HG03432 (cell line): ENCODE results near the gene IL10.
"Not testable (repeated sequence)": the region's sequence is repeated elsewhere in the genome, so short reads cannot be mapped to it uniquely, and the experiment has no call there.

ENCODE experiments used
- ATAC-seq: cut with Tn5 transposase; IDR thresholded peaks from one replicate; pipeline ENCODE4 v1.9.1; 2021; ENCODE audit warnings: mild to moderate bottlenecking, moderate library complexity; ENCODE audit not compliant: unreplicated experiment

IL10 gene

GRCh38 chr1:206768472-206769303 is 3.6 kb downstream of the IL10 start:
- ATAC-seq, result peak; percentile 5

- peak; percentile 53 for ATAC-seq
Measured at GRCh38 chr1:206766251-206766856, 5.9 kb downstream of the IL10 start.

- ATAC-seq, result not testable (repeated sequence)
Measured at GRCh38 chr1:206765771-206766170, 6.5 kb downstream of the IL10 start.

- not testable (repeated sequence) for ATAC-seq
Measured at GRCh38 chr1:206762741-206763364, 9.4 kb downstream of the IL10 start.

DNA sequence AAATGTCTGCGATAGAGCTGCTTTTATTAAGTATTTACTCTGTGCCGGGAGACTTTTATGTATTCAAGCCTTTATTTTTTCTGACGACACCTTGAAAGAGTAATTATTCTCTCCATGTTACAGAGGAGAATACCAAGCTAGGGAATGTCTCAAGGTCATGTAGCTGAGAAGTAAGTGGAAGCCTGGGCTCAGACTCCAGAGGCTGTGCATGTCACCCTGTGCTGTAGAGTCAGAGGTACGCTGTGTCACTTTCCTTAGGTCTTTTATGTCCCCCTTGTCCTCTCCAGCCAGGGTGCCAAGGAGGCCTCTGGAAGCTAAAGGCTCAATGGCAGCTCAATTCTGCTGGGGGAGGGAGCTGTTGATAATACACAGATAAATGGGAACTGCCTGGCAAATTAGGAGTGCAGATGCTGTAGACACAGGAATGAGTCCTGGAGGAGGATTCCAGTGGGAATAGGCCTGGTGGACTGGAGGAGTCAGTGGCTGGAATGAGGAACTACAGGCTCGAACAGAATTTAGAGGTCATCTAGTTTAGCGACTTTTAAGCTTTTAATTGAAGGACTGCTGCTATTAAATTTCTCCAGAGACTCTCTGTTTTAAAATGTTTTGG is 11.0 kb downstream of the IL10 start:
- ATAC-seq, result no peak

GRCh38 chr1:206760590-206760989 is 11.7 kb downstream of the IL10 start:
- no peak for ATAC-seq

- ATAC-seq, result no peak
Measured at GRCh38 chr1:206757524-206758266, 14.6 kb downstream of the IL10 start.

DNA sequence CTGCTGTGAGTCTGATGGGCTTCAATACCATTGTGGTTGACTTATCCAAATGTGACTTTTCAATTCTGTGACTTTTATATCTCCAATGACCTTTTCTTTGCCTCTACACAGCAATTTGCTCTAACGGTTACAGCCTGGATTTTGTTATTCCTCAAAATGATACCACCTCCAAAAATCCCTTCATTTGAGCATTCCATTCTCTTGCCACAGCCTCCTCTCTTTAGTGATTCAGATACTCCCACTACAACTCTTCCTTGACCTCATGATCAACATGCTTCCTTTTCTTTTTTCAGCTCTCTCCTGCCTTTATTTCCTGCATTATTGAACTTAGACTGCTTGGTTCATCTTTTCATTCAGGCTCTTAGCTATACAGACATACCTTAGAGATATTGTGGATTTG is 18.3 kb downstream of the IL10 start:
- ATAC-seq, result no peak

GRCh38 chr1:206753141-206753540 is 19.2 kb downstream of the IL10 start:
- ATAC-seq, result no peak

GRCh38 chr1:206752481-206752880 is 19.8 kb downstream of the IL10 start:
- ATAC-seq, result no peak

- ATAC-seq, result no peak
Measured at GRCh38 chr1:206751891-206752290, 20.4 kb downstream of the IL10 start.

GRCh38 chr1:206748348-206749030 is 23.8 kb downstream of the IL10 start:
- no peak for ATAC-seq

DNA sequence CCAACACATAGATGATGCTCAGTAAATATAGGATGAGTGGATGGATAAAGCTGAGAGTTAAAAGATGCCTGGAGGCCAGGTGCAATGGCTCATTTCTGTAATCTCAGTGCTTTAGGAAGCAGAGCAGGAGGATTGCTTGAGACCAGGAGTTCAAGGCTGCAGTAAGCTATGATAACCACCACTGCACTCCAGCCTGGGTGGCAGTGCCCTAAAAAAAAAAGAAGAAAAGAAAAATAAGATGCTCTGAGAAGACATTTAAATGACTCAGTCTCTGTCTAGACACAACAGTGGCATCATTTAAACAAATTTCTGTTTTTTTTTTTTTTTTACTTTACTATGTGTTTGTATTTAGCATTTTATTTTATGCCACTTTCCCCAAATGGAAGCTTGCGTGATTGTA is 27.0 kb downstream of the IL10 start:
- ATAC-seq, result no peak

- ATAC-seq, result no peak
Measured at GRCh38 chr1:206744683-206745082, 27.6 kb downstream of the IL10 start.

DNA sequence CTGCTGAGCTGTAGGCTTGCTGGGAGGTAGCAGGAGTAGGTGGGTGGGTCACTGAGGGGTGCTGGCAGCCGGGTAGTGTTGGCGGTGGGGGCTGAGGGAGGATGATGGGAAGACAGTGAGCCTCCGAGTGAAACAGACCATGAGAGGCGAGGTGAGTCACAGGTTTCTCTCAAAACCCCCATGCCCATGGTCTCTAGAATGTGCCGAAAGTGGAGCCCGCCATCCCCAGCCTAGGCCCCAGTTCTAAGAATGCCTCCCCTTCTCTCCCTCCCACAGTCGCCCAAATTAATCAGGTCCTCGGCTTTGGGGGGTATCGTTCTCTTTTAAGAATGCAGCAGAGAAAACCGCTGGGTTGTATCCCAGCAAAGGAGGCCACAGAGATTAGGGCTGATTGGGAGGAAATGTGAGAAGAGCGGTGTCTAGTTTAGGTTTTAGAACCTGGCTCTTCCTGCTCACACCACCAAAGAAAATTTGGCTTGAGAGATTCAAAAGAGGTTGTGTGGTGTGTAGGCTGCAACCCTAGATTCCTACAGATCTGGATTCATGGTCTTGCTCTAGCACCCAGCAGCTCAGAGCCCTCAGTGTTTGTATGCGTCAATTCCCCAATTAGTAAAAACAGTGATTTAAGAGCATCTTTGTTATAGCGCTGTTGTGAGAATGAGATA is 29.4 kb downstream of the IL10 start:
- peak; percentile 29 for ATAC-seq

- ATAC-seq, result no peak
Measured at GRCh38 chr1:206741142-206741701, 31.1 kb downstream of the IL10 start.

DNA sequence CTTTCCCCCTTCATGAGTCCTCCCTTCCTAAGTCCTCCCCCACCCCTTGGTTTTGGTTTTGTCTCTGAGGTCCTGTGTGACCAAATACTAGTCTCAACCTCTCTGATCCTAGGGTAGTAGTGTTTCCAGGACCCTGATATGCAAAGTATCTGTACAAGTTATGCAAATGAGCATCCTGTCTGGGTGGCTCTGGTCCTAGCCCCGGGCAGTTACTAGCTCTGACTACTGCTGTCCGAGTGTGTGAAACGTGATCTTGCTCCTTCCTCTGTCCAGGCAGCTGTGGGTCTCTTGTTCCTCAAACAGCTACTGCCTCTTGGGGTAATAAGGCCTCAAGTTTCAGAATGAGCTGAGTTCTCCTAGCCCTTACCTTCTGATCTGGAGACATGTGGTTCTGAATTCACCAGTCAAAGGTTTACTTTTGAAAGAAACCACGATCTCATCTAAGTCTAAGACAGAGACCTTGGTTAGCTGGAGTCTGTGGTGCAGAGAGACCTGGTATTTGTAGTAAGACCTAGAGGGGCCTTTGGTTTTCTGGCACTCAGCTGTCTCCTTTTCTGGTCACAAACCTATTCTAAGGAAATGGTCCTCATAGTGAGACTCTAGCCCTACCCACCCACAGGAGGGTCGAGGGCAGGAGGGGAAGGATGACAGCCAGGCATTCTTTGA is 32.8 kb downstream of the IL10 start:
- ATAC-seq, result peak; percentile 80

GRCh38 chr1:206738370-206739366 is 33.6 kb downstream of the IL10 start:
- peak; percentile 0 for ATAC-seq
